Right ventricle myocardium superior (tissue), 1 donor: ENCODE measurements around the gene OSBPL3. TPM values are rescaled to one million over a fixed set of nuclear protein-coding genes. Genes with fewer than 3 reads are reported as not detected.
A peak's percentile ranks its signal among the peaks of the same experiment; 100 is the strongest.

ENCODE experiments used
- ATAC-seq: fragments of 200-7000 bp; cut with Tn5 transposase; one replicate; pipeline ENCODE4 v1.9.1; 2020; ENCODE audit warnings: mild to moderate bottlenecking; ENCODE audit not compliant: poor library complexity
- DNase-seq: peaks from one replicate; pipeline ENCODE4 v3.0.0-alpha.2; 2020
- intact Hi-C: fragments of 100-400 bp; cut with DNase I; formaldehyde crosslinking; loops from one replicate; pipeline ENCODE4 v1.11.2; 2022
- total RNA-seq: library from RNA; stranded (reverse); fragmentation: NEBNext Ultra II Directional; extraction: Animal tissue kit (Norgen Biotek cat#: 25700); gene quantifications from one replicate; pipeline ENCODE4 v1.2.1, GENCODE V29; 2021
- donor health status: DM: no; HTN: yes; CAD: no; lungs with severe emphysema.

The OSBPL3 gene
- total RNA-seq, 1 donor from 2014 or later: 8.4 TPM

DNA sequence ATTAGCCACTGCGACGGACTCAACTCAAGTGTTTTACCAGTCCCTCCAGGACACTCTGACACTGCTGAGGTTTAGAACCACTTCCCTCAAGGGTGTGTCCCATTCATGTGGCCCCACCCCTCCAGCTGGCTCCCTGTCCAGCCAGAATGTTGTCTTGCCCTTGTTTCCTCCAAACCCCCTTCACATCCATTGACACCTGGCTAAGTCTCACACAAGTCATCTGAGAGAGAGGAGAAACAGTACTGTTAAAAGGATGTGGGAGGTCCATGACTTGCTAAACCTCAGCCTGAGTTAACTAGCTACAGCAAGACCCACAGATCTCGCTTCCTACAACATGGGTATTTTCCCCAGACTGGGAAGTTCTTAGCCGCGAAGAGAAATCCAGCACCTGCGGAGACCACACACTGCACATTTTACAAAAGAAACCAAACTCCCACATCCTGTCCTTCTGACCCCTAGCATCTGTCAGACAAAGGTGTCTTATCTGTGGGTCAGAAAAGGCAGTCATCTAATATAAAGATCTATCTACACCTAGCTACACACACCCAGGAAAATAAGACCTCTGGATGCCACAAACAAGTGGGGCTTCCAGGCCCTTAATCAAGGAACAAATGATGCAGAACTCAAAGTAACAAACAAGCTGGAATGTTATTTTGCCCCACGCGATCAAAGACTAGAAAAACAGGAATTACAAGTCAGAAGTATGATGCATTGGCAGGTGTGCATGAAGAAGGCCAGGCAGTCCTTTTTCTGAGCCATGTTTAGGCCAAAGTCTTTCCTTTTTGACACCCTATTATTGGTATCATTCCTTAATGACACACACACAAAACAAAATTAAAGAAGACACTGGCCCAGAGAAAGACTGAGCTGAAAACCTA is 13.9 kb downstream of the OSBPL3 start:
- DNase-seq (no peak), ATAC-seq (peak; percentile 13)
- intact Hi-C loops: no loop called here

DNA sequence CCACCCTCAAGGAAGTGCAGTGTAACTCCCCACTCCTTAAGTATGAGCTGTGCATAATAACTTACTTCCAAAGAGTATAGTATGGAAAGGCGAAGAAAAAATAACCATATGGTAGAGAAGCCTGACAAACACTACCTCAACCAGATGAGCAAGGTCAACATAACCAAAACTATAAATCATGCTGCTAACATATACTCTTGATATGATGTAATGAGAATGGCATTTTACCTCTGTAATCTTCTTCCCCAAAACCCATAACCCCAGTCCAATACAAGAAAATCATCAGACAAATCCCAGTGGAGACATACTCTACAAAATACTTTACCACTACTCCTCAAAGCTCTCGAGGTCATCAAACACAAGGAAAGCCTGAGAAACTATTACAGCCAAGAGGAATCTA is 15.8 kb downstream of the OSBPL3 start:
- no peak for ATAC-seq

GRCh38 chr7:24963218-24963617 is 16.8 kb downstream of the OSBPL3 start:
- intact Hi-C loops: no loop called here
- ATAC-seq (peak; percentile 77), DNase-seq (peak; percentile 52)

More for the DNA sequence above, 15.8 kb downstream of the OSBPL3 start:
- intact Hi-C loops: no loop called here
- no peak for DNase-seq

DNA sequence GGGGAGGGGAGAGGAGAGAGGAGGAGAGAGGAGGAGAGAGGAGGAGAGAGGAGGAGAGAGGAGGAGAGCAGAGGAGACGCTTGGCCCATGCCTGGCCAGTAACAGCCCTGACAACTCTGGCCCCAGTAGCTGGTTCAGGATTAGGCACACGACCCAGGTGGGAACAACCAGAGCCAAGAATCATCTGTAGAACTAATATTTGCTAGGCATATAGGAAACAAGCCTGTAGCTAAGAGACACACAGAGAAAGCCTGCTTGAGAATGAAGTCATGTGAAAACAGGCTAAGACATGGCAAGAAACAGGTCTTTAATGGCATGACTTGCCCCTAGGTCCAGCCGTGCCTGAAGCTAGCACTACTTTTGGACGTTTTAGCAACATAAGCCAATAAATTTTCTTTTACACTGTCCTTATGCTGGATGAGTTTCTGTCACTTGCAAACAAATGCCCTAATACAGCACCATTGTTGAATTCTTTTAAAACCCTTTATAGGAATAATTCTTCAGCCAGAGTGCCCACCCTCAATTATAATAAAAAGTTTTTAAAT is 17.5 kb downstream of the OSBPL3 start:
- ATAC-seq (no peak), DNase-seq (no peak)
- intact Hi-C loops: no loop called here

DNA sequence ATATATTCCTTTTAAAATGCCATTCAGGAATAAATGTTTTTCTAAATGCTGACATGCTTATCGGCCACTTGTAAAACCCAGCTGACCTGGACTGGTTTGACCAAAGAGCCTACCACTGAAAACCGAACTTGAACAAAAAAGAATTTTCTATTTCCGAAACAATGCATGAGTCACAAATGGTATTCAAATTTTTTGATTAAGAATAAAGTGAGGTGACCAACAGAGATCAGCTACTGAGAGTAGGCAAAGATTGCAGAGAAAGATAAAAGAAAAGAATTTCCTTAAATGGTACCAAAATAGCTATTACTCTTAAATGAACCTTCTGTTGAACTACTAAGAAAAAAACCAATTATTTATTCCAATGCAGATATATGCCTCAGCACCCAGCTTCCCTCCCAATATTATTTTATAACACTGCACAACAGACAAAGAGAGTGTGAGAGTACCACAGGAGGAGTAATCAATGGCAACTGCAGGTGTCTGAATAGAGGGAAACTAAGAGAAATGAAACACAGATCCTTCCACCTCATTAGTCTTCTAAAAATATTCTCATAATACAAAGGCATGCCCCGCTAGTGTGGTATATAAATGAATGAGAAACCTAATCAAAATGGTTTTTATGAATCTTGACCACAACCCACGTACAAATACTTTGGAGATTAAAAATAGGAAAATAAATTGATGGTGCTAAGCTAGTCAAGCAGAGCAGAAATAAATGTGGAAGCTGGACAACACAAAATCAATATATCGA is 20.1 kb downstream of the OSBPL3 start:
- ATAC-seq: no peak

GRCh38 chr7:24958399-24958798 is 21.6 kb downstream of the OSBPL3 start:
- no peak for ATAC-seq
- intact Hi-C loops: no loop called here

More for the DNA sequence above, 20.1 kb downstream of the OSBPL3 start:
- no peak for DNase-seq
- intact Hi-C loops: no loop called here

GRCh38 chr7:24956021-24956420 is 24.0 kb downstream of the OSBPL3 start:
- intact Hi-C loops: no loop called here
- DNase-seq: no peak
- no peak for ATAC-seq

More at GRCh38 chr7:24958399-24958798, 21.6 kb downstream of the OSBPL3 start:
- no peak for DNase-seq

- intact Hi-C loops: no loop called here
- ATAC-seq: no peak
- DNase-seq: no peak
These were observed 24.7 kb downstream of the OSBPL3 start for GRCh38 chr7:24955313-24955712.

DNA sequence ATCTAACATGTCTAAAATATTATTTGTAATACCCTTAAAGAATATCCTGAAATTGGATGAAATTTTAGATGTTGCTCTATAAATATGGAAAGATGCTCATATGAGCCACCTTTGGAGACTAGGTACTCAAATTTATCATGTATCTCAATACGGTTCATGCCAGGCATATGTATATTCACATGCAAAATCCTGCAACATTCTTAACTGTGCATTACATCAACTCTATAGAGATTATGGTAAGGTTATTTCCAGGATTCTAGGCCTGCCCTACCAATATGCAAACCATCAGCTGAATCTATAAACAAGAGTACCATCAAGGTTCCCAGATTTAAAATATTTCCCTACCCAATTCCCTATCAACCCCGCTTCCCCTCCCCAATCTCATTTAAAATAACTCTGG is 27.5 kb downstream of the OSBPL3 start:
- DNase-seq (no peak), ATAC-seq (no peak)
- intact Hi-C loops: no loop called here

DNA sequence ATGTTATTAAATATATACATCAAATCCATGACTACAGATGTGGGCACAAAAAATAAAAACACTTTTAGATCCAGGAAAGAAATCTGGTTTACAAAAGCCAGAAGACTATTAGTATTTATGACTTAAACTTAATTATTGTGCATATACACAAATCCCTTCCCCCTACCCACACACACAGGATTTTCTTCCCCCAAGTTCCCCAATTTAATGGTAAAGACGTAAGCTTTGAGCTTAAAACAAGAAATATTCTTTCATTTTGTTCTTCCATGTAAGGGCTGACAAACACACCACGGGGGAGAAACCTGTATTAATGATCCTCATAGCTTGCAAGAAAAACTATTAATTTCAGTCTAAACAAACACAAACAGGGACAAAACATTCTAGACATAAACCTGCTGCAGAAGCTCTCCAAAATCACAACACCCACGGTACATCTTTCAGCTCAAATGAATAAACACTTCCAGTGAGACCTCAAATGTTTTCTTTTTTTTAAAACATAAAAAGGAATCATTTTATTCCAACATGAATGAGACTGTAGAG is 28.5 kb downstream of the OSBPL3 start:
- intact Hi-C loops: no loop called here
- ATAC-seq: no peak
- no peak for DNase-seq

DNA sequence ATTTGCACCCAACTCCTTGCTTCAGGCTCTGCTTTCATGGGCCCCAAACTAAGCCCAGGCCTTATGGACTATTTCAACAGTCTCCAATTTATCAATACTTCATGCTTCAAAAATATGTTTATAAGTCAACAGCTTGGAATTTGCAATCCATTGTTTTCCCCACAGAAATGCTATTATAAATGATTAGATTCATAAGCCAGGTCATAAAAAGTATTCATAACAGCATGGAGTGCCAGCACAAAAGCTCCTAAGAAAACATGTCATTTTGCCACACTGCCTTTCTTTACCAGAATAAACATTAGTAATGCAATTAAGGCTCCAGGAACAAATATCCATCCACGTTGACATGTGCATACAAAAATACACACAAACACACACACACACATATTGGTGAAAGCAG is 30.1 kb downstream of the OSBPL3 start:
- DNase-seq (no peak), ATAC-seq (no peak)
- intact Hi-C loops: no loop called here

DNA sequence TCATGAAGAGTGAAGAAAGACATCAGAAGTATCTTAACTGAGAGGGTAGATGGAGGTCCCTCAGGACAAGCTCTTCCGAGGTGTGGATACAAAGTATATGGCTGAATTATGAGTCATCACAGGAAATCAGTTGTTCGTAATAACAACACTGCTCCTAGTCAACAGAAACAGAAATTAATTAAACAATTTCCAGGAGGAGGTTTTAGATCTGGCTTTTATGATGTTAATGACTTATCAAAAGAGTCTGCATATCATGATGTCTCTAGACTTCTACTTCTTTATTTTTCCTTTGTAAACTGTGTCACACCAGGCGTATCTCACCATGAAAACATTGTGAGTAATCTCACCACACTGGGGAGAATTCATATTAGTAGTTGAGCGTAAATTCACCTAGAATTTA is 31.2 kb downstream of the OSBPL3 start:
- intact Hi-C loops: no loop called here
- DNase-seq (no peak), ATAC-seq (no peak)

GRCh38 chr7:24946467-24946866 is 33.5 kb downstream of the OSBPL3 start:
- intact Hi-C loops: no loop called here
- DNase-seq (no peak), ATAC-seq (no peak)

DNA sequence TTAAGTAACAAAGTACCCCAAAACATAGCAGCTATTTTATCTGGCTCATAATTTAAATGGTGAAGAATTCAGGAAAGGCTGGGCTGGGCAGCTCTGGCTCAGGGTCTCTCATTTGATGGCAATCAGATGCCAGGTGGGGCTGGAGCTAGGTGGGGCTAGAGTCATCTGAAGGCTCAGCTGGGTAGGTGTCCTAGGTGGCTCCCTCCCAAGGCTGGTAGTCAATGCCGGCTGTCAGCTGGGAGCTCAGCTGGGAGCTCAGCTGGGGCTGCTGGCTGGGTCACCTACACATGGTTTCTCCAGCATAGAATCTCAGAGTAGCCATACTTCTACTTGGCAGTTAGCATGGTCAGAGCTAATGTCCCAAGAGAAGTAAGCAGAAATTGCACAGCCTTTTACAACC is 34.1 kb downstream of the OSBPL3 start:
- intact Hi-C loops: no loop called here
- no peak for ATAC-seq
- no peak for DNase-seq

- ATAC-seq (no peak), DNase-seq (no peak)
These were observed 36.7 kb downstream of the OSBPL3 start for GRCh38 chr7:24943096-24943948.

DNA sequence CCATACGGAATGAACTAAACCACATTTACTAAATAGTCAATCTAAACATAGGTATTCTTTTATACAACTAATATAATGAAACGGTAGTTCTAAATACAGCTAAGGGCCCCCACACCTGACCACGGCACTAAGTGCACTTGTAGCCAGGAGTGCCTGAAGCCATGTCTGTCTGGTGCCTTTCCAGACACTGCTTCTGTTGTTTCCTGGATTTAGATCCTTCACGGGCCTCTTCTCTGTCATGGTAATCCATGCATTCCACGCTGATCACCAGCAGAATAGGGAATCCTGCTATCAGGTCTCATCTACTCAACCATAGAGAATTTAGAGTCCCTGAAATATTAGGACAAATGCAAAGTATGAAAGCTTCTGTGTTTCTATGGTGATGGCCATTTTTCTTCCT is 37.8 kb downstream of the OSBPL3 start:
- no peak for DNase-seq
- intact Hi-C loops: no loop called here
- no peak for ATAC-seq

More at GRCh38 chr7:24943096-24943948, 36.7 kb downstream of the OSBPL3 start:
- intact Hi-C loops: no loop called here

- DNase-seq (no peak), ATAC-seq (no peak)
- intact Hi-C loops: no loop called here
These were observed 40.6 kb downstream of the OSBPL3 start for GRCh38 chr7:24939416-24939815.

DNA sequence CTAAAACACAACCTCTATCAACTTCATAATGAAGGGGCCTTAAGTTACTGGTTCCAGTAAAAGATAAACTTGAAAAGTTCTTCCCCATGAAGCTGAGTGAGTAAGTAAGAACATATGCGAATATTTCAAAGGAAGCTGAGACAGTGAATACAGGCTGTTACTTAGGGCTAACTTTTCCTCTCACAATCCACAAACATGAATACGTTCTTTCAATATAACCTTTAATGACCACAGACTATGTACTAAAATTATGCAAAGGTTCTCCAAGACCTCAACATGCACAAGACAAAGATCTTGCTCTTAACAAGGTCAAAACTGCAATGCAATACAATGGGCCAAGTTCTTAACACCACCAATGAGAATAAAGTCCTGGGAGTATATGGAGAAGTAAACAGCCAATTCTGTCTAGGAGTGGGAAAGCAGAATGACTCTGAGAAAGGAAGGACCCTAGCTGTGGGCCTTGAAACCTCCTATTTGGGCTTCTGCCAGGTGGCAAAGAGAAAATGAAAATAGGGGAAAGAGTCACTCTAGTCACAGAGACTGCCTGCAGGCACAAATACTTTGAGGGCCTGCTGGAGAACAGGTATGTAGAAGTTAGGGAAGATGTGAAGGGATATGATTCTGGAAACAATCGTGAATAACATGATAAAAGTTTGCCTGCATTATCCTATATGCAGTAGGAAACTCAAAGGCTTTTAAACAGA is 43.7 kb downstream of the OSBPL3 start:
- intact Hi-C loops: no loop called here
- ATAC-seq: no peak
- DNase-seq: no peak
